NCI-H1417 treated with DMSO at 0.1 percent for 48 hours (cell line): ENCODE measurements around the gene CYP24A1.

ENCODE experiments used
- DNase-seq: peaks from one replicate; lab custom pipeline; 2025; lab: John Stamatoyannopoulos, UW

The CYP24A1 gene

DNA sequence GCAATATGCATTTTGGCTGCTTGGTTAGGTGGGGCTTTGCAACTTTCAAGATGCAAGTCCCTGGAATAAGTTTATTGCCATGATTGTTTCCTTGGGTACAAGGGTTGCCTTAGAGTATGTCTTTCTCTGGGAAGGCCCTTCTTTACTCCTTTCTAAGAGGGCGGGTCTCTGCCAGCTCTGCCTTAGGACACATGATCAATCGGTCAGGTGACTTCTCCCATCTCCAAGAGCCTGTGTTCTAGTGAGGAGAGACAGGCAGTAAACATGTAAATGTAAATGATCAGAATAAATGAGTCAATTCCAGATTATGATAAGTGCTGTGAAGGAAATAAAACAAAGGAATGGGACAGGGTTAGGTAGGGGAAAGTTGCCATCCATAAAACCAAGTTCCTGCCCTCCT, 60.2 kb downstream of the CYP24A1 start:
- DNase-seq = no peak

DNA sequence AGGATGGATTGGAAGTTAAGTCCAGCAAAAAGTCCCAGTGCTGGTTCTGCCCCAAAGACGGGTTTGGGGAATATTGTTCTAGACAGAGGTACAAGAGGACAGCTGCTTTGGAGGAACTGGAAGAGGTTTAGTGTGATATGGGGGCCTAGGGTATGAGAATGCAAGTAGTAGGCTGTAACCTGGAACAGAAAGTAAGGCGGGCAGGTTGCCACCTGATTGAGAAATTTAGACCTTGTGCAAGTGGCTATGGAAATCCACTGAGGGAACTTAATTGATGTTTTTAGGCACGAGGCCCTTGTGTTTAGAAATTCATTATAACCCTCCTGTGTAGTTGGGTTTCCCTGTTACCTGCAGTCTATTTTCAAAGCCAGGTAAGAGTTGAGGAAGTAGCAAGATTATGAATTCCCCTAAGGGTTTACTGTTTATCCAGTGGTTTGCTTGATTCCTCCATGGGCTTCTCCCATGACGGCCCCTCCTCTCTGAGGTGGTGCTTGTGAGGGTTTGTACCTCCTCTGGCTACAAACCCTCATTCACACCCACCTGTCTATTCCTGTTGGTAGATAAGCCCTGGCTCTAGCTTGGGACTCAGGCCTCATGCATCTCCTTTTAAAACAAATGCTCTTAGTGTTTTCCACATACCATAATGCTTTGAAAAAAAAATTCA, 61.4 kb downstream of the CYP24A1 start:
- no peak for DNase-seq

DNA sequence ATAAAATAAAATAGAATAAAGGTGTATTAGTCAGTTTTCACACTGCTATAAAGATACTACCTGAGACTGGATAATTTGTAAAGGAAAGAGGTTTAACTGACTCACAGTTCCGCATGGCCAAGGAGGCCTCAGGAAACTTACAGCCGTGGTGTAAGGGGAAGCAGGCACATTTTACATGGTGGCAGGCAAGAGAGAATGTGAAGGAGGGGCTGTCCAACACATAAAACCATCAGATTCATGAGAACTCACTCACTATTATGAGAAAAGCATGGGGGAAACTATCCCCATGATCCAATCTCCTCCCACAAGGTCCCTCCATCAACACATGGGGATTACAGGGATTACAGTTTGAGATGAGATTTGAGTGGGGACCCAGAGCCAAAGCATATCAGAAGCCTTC, 62.3 kb downstream of the CYP24A1 start:
- no peak for DNase-seq

DNA sequence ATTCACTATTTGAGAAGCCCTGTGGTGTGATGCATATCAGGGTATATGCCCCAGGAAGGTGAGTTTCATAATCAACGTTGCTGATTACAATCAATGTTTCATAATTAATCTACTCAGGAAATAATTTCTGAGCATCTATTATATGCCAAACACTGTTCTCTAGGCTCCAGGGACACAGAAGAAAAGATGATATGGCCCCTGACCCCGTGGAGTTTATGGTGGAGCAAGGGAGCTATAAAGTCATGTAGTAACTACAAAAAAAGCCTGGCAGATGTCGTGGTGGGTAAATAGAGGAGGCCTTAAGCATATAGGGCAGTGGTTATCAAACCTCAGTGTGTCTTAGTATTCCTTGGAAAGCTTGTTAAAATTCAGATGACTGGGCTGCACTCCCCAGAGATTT, 63.3 kb downstream of the CYP24A1 start:
- DNase-seq = no peak

DNA sequence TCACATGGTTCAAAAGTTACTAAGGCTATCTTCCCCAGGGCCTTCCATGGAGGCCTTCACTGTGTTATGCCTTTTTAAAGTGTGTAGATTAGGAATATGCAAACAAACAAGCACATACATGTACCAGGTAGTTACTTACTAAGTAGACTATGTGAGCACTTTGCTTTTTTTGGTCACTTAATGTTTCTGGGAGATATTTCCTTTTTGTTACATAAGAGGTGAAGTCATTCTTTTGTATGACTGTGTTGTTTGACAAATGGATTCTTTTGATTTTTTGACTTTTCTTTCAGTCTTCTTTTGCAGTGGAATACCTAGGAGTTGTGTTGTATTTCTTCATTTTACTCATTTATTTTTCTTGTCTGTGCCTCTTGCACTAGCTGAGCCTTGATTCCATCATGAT, 63.7 kb downstream of the CYP24A1 start:
- DNase-seq = no peak

DNA sequence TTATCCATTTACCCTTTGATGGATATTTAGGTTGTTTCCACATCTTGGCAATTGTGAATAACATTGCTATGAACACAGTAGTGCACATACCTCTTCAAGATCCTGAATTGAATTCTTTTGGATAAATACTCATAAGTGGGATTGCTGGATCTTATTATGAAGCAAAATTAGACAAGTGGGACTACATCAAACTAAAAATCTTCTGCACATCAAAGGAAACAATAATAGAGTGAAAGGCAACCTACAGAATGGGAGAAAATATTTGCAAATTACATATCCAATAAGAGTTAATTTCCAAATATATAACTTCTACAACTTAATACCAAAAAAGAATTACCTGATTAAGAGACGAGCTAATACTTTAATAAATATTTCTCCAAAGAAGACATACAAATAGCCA, 65.0 kb downstream of the CYP24A1 start:
- DNase-seq = no peak

DNA sequence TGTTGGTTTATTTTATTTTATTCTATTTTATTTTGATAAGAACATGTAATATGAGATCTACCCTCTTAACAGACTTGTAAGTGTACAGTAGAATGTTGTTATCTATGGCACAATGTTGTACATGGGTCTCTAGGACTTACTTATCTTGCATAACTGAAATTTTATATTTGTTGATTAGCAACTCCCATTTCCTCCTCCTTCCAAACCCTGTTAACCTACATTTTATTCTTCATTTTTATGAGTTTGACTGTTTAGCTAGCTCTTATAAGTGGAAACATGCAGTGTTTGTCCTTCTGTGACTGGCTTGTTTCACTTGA, 65.5 kb downstream of the CYP24A1 start:
- DNase-seq = no peak

DNA sequence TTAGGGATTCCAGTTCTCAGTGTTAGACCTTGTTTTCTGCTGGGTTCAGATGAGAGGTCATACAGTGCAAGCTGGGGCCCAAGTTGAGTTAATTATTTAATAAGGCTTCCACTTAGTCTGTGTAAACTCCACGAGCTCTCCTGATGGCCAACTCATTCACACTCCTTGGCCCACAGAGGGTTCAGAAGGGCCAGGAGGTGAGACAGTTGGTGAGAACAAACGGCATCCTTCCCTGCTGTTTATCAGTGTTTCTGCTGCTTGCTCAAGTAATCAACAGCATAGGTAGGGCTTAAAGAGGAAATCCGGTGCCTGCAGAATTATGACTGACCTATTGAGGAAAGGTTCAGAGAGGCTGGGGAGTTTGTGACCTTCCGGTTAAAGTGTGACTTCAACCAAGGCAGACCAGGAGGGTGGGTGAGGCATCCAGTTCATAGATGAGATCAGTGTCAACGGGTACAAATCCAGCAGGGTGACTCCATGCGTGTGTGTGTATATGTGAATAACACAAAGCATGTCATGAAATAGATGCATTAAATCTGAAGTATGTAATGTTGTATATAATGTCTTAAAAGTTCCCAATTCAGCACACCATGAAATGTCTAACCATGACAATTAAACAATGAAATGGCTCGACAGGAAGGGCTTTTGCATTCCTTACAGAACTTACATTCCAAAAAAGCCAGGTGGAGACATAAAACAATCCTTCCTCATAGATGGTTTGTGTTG, 66.0 kb downstream of the CYP24A1 start:
- DNase-seq = no peak

DNA sequence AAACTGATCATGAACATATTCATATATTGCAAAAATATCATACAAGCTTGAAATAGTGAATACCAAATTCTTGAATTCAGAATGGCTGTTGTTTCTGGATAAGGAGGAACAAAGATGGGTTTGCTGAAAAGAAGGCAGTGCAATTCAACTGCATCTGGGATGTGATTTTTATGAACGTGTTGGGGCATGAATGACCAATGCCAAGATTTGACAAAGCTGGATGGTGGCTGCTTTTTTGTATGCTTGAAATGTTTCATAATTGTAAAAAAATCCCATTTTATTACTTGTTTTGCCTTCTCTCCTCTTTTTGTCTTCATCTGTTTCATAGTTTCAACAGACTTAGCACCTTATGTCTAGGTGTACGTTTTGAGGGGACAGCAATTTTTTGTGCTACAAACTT, 66.6 kb downstream of the CYP24A1 start:
- DNase-seq = no peak

DNA sequence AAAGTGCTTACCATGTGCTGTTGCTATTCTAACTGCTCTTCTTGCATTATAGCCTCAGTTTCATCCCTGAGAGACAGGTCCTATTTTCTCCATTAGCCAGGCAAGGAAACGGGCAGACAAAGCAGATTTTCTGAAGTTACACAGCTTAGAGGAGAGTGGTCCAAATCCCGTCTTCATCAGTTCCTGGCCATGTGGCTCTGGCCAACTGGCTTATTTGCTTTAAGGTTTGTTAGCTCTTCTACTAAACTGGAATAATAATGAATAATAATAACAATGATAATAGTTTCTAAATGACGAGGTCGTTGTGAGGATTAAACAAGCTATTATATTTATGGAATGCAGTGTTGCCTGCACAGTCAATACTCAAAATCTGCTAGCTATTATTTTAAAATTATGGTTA, 67.6 kb downstream of the CYP24A1 start:
- DNase-seq = no peak

DNA sequence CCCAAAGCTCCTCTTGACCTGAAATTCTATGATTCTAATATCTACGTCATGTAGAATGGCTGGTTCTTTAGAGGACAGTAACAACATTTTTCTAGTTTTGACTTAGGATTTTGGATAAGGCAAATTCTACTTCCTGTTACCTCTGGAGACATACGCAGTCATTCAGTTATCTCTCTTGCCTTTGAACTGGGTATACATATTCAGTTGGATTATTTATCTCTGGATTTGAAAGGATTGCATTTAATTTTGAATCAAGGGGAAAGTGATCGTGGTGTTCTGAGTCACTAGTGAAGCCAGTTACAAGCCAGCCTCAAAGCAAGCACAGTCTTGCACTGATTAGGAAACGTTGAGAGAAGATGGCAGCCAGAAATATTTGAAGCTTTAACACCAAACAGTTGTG, 68.1 kb downstream of the CYP24A1 start:
- no peak for DNase-seq

DNA sequence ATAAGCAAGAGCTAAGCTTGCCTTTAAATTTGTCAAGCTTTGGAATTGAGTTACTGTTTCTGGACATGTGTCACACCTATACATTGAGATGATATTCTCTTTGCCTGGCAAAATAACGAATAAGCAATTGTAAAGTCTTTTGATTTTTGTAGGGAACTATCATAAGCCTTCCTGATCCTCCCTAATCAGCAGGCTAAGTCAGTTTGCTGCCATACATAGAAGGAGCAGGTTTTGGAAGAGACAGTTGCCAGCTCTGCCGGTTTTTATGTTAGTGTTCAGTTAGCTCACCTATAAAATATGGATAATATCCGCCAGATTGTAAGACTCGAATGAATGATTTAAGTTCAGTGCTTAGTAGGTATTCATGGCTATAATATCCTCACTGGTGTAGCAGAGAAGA, 69.0 kb downstream of the CYP24A1 start:
- DNase-seq = no peak

DNA sequence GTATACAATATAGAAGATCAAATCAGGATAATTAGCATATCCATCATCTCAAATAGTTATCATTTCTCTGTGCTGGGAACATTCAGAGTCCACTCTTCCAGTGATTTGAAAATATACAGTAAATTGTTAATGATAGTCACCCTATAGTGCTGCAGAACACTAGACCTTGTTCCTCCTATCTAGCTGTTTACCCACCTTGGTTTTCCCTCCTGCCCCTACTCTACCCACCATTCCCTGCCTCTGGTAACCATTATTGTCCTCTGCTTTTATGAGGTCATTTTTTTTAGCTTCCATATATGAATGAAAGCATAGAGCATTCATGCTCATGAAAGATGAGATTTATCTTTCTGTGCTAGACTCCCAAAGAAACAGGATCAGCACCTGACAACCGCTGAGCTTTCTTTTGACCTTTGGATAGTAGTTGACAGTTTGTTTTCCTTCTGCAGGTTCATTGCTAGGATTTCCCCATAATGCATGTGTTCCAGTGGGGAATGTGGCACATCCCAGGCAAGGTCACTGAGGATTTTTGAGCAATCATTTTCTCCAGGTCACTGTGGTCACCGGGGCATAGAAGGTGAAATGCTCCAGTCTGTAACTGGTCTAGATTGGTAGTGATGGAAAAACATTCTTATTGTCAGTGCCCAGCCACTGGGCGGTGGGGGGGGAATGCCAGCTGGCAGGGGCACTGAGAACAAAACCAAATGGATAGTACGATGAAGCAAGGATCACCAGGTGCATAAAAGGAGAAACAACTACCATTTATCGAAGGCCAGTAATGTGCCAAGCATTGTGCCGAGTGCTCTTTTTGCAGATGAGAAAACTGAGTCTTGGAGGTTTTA, 69.8 kb downstream of the CYP24A1 start:
- DNase-seq = no peak
